Mucosa of descending colon (tissue), 3 donors: Measurements from ENCODE around the gene TMEM234. TPM values are rescaled to one million over a fixed set of nuclear protein-coding genes. Genes with fewer than 3 reads are reported as not detected.

ENCODE experiments used
- ATAC-seq: fragments of 200-7000 bp; cut with Tn5 transposase; one replicate; pipeline ENCODE4 v1.9.1; 2020; ENCODE audit warnings: mild to moderate bottlenecking, moderate library complexity
- DNase-seq, 3 donors: peaks; one replicate each; pipeline ENCODE4 v3.0.0-alpha.2; 2020
- H3K36me3 ChIP-seq: fragments of 200-600 bp; one replicate; pipeline ENCODE4 v1.8.0; 2021; ENCODE audit warnings: low read depth, mild to moderate bottlenecking
- H3K4me1 ChIP-seq: fragments of 200-600 bp; one replicate; pipeline ENCODE4 v1.8.0; 2021; ENCODE audit warnings: low read depth, mild to moderate bottlenecking
- H3K4me3 ChIP-seq: fragments of 200-600 bp; one replicate; pipeline ENCODE4 v1.8.0; 2021; ENCODE audit warnings: mild to moderate bottlenecking
- H3K9me3 ChIP-seq: fragments of 200-600 bp; one replicate; pipeline ENCODE4 v1.8.0; 2021; ENCODE audit warnings: mild to moderate bottlenecking
- CTCF ChIP-seq: fragments of 200-600 bp; IDR thresholded peaks from one replicate; pipeline ENCODE4 v1.8.0; 2022; ENCODE audit warnings: antibody characterized with exemption, mild to moderate bottlenecking
- intact Hi-C, 2 donors: fragments of 100-400 bp; cut with DNase I in 1 of 2; cut with micrococcal nuclease in 1 of 2; formaldehyde crosslinking; loops; one replicate each; pipeline versions ENCODE4 v1.11.0 to v1.11.1; 2022; cut with DNase I, micrococcal nuclease
- total RNA-seq, 3 donors: library from RNA; stranded (reverse); fragmentation: NEBNext Ultra II Directional in 2 of 3; extraction: Animal tissue kit (Norgen Biotek cat#: 25700) in 2 of 3; gene quantifications; one replicate each; pipeline versions ENCODE4 v1.2.1 to v1.2.4, GENCODE V29; 2021 to 2023
- donor health status: DM: no; HTN: no; CAD: no; lungs with moderate emphysema.
- donor health status: DM: no; HTN: no; CAD: no.
- donor health status: DM: no; HTN: yes; CAD: no.

The TMEM234 gene
- total RNA-seq, 3 donors from 2014 or later = 21.1 to 35.6 (median 28.0) TPM

- ATAC-seq = no peak
- H3K36me3 ChIP-seq = peaks cover 11% of the 10 kb centered on the region
- TF ChIP-seq CTCF = no peak
- intact Hi-C loops = no loop called here
- H3K4me3 ChIP-seq = no peak overlapping the region
- no peaks in the 10 kb centered on the region for H3K9me3 ChIP-seq
- DNase-seq = no peak
- H3K4me1 ChIP-seq = no peaks in the 10 kb centered on the region
Measured at GRCh38 chr1:32231843-32232432, 9.8 kb upstream of the TMEM234 start.

GRCh38 chr1:32228771-32229170 lies 6.6 kb upstream of the TMEM234 start:
- H3K36me3 ChIP-seq = peaks cover 13% of the 10 kb centered on the region
- TF ChIP-seq CTCF = no peak
- H3K4me1 ChIP-seq = peaks cover under 1% of the 10 kb centered on the region
- H3K9me3 ChIP-seq = no peaks in the 10 kb centered on the region
- no peak for DNase-seq
- intact Hi-C loops = no loop called here
- no peak for ATAC-seq
- H3K4me3 ChIP-seq = no peak overlapping the region

GRCh38 chr1:32224285-32224684 lies 2.1 kb upstream of the TMEM234 start:
- no peak overlapping the region for H3K4me3 ChIP-seq
- no peaks in the 10 kb centered on the region for H3K9me3 ChIP-seq
- H3K4me1 ChIP-seq = peaks cover 22% of the 10 kb centered on the region
- no peak for ATAC-seq
- DNase-seq = no peak
- peaks cover 3% of the 10 kb centered on the region for H3K36me3 ChIP-seq
- no peak for TF ChIP-seq CTCF
- intact Hi-C loops = no loop called here

GRCh38 chr1:32223683-32224082 lies 1.5 kb upstream of the TMEM234 start:
- H3K4me3 ChIP-seq = no peak overlapping the region

GRCh38 chr1:32221581-32221979 lies 573 bp downstream of the TMEM234 start:
- Histone ChIP-seq H3K36me3 (no peaks in the 10 kb centered on the region), H3K4me1 (peaks cover 27% of the 10 kb centered on the region), H3K4me3 (peak overlapping the region; percentile 59), H3K9me3 (no peaks in the 10 kb centered on the region)
- intact Hi-C loops = no loop called here
- TF ChIP-seq CTCF = no peak
- DNase-seq = no peak
- ATAC-seq = no peak

More at GRCh38 chr1:32223683-32224082, 1.5 kb upstream of the TMEM234 start:
- Histone ChIP-seq H3K9me3 (no peaks in the 10 kb centered on the region), H3K36me3 (peaks cover 3% of the 10 kb centered on the region), H3K4me1 (peaks cover 22% of the 10 kb centered on the region)
- ATAC-seq (no peak), DNase-seq (no peak)
- no peak for TF ChIP-seq CTCF
- intact Hi-C loops = no loop called here
